Transverse colon (tissue), 3 donors: Measurements from ENCODE around the gene TXNRD1.

Experiments used
- CTCF ChIP-seq, 5 experiments: fragments of 200-600 bp in 3 of 5; fragments of 450-650 bp in 2 of 5; sonication (generic) in 3 of 5; IDR thresholded peaks; 1 replicate in 2 of 5; 2 replicates in 3 of 5; pipeline ENCODE4 v1.5.1; 2016 to 2017; ENCODE audit warnings: antibody characterized with exemption in 5 of 5, inconsistent platforms in 3 of 5, mild to moderate bottlenecking in 2 of 5, moderate library complexity in 1 of 5
- EP300 ChIP-seq: sonication (generic); formaldehyde crosslinking; IDR thresholded peaks from one replicate; pipeline ENCODE4 v1.6.1; 2017; ENCODE audit warnings: antibody characterized with exemption, low read depth
- POLR2A ChIP-seq: fragments of 450-650 bp; IDR thresholded peaks from one replicate; pipeline ENCODE4 v1.6.1; 2016; ENCODE audit warnings: antibody characterized with exemption, mild to moderate bottlenecking, moderate library complexity

GRCh38 chr12:104345234-104346066 lies 129.9 kb downstream of the TXNRD1 start:
- TF ChIP-seq CTCF (IDR thresholded peaks at IDR 0.05) (no peak), POLR2A (no peak), EP300 (no peak)
